ENCODE data around the gene PLD6. TPM values are rescaled to one million over a fixed set of nuclear protein-coding genes. Genes with fewer than 3 reads are reported as not detected.
"Not testable (repeated sequence)": the region's sequence is repeated elsewhere in the genome, so short reads cannot be mapped to it uniquely, and the experiment has no call there.

Gene PLD6
- total RNA-seq, 1 donor from 2014 or later = 3.5 TPM

DNA sequence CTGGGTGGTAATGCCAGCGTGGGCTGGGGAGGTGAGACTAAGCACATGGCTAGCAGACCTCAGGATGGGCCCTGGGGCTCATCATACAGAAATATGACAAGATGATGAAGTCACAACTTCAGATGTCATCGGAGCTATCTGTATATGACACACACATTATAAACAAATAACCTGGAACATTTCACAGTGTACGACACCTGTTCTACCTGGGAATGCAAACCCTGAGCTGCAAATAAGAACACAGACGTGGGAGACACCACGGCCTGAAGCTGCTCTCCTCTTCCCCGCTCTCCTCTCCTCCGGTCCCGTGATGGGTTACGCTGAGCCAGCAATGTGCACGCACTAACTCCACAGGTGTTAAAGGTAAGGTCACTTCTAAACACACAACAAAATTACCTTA lies 4.9 kb downstream of the PLD6 start:
- no peak for DNase-seq (ENCODE audit: low read depth)

DNA sequence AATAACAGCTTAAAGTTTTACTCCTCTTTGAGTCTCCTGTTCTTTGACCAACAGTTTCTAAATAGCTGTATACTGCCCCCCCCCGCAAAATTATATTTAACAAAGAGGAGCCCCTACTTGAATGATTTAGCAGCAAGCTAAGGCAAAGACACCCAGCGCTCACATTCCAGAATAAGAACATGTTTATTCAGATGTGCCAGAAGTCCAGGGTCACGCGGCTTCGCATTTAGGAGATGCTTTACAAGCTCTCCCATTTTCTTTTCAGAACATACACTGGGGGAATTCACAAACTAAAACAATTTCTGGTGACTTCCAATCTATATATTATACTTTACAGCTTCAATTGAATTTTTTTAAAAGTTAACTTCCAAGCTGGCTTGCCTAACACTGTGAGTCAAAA lies 5.3 kb downstream of the PLD6 start:
- no peak for DNase-seq (ENCODE audit: low read depth)

DNA sequence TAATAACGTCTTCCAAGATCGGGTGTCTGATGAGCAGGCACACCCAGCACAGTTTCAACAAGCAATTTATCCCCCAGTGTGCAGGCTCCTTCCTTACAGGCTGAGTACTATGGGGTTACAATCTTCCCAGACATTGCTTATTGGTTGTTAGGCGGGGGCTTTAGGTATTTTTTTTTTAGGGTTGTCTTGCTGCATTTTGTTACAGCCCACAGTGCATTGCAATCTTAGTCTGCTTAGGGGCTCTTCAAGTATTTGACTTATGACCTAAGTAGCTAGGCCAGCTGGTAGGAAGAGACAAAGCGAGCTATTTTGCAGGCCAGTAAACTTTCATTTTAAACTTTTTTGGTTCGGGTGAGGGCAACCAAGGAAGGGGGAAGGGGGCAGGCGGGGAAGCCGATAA lies 5.8 kb downstream of the PLD6 start:
- DNase-seq (ENCODE audit: low read depth) = no peak

DNA sequence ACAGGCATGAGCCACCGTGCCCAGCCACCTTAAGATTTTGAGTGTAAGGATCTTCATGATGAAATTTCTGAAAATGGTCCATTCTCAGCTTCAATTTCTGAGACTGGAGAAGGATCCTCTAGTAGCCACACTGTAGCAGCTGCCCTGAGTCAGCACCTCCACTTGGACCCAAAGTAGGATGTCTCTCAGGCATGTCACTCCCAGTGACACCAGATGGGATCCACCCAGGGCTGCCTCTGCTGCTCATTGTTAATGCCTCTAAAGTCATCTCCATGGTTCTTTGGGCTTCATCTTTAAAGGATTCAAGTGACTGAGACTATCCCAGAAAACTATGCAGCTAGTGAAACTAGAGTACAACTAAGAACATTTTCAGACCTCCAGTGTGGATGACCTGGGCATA lies 7.9 kb downstream of the PLD6 start:
- DNase-seq (ENCODE audit: low read depth) = no peak

DNA sequence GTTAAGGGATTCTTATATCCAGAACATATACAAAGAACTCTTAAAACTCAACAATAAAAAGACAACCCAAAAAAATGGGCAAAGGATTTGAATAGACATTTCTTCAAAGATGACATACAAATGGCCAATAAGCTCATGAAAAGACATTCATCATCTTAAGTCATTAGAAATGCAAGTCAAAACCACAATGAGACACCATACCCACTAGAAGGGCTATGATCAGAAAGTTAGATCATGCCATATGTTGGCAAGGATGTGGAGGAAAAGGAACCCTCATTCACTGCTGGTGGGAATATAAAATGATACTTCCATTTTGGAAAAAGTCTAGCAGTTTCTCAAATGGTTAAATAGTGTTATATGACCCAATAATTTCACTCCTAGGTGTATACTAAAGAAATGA lies 9.4 kb downstream of the PLD6 start:
- DNase-seq (ENCODE audit: low read depth) = no peak

DNA sequence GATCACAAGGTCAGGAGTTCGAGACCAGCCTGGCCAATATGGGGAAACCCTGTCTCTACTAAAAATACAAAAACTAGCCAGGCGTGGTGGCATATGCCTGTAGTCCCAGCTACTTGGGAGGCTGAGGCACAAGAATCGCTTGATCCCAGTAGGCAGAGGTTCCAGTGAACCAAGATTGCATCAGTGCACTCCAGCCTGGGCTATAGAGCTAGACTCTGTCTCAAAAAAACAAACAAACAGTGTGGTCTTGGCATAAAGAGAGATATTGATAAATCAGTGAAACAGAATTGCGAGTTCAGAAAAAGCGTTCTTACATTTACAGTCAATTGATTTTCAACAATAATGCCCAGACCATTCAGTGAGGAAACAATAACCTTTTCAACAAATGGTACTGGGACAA lies 10.7 kb downstream of the PLD6 start:
- not testable (repeated sequence) for DNase-seq (ENCODE audit: low read depth)

DNA sequence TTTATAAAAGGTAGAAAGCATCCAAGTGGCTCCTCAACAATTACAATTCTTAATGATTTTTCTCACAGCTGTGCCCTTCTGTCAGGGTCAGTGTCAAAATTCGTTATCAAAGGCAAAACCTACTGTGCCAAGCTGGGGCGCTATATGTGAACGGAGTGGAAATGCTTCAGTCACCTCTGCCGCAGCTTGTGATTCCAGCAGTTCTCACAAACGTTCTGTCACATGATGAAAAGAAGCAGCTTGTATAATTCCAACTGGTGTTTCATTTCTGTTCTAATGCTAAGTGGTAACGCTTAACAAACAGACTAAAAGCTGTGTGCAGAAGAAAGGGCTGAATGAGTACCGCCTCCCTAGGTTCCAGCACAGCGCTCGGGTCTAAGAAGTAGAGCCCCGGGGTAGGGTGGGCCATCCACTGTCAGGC lies 14.2 kb downstream of the PLD6 start:
- DNase-seq (ENCODE audit: low read depth) = no peak

DNA sequence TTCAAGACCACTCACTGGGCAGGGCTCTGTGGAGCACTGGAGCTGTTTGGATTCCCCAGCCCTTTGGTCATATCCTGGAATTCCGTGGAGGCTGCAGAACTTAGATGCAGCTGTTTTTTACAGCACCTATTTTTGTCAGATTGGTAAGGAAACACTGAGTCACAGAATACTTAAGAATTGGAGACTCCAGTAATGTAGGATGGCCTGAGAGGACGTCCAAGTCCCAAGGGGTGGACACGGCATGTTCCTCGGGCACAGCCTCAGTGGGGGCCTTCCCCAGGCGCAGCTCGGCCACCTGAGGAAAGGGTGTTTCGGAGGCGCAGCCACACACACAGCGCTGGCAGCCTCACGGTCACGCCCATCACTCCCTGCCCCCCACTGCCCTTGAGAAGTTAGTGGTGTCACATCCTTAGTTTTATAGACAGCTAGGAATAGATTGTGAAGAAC lies 14.8 kb downstream of the PLD6 start:
- peak; percentile 47 for DNase-seq (ENCODE audit: low read depth)

DNA sequence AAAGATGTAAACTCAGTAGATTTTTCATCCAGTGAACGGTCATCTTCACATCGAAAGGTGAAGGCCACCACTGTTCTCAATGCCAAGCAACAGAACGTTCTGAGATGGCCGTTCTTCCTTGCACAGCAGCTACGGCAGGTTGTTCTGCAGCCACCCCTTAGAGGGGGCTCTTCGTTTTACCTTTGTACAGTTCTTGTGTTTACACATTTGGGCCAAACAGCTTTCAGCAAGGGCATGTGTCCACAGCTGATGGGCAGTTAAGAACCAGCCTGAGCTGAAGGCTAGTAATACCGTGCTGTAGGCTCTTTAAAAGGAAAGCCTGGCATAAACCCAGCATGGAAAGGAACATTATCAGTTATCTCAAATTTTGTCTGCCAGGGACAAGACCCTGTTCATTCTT lies 15.9 kb downstream of the PLD6 start:
- DNase-seq (ENCODE audit: low read depth) = no peak

DNA sequence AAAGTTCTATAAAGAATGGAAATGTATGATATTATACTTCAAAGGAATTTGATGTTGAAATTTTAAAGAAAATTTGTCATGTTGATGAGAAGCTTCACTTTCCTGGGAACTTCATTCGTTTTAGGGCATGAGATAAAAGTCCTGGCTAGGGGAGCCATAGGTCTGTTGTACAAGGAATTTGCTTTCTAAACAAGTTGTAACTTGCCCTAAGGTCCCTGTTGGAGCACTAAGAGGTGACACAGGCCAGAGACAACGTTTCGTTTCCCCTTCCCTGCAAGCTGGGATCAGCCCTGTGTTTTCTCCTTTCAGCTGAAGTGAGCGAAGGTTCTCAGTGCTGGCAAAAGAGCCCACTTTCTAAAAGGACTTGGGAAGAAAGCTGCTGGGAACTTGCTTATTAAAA lies 16.6 kb downstream of the PLD6 start:
- no peak for DNase-seq (ENCODE audit: low read depth)

DNA sequence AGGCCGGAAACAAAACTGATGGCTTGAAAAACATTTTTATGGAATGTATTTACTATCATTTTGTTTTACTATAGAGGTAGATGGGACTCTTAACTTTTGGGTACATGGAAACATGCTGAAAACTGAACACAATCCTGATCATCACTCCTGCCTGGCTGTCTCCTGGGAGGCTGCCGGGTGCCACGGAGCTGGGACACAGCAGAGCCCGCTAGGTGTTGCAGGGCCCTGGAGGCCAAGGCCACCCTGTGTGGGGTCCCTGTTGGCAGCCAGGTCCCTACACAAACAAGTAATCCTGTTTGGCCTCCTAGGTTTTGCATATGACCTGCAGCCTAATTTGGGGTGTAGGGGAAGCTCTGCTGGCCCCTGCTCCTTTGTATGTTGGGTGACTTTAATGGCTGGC lies 17.5 kb downstream of the PLD6 start:
- DNase-seq (ENCODE audit: low read depth) = no peak

DNA sequence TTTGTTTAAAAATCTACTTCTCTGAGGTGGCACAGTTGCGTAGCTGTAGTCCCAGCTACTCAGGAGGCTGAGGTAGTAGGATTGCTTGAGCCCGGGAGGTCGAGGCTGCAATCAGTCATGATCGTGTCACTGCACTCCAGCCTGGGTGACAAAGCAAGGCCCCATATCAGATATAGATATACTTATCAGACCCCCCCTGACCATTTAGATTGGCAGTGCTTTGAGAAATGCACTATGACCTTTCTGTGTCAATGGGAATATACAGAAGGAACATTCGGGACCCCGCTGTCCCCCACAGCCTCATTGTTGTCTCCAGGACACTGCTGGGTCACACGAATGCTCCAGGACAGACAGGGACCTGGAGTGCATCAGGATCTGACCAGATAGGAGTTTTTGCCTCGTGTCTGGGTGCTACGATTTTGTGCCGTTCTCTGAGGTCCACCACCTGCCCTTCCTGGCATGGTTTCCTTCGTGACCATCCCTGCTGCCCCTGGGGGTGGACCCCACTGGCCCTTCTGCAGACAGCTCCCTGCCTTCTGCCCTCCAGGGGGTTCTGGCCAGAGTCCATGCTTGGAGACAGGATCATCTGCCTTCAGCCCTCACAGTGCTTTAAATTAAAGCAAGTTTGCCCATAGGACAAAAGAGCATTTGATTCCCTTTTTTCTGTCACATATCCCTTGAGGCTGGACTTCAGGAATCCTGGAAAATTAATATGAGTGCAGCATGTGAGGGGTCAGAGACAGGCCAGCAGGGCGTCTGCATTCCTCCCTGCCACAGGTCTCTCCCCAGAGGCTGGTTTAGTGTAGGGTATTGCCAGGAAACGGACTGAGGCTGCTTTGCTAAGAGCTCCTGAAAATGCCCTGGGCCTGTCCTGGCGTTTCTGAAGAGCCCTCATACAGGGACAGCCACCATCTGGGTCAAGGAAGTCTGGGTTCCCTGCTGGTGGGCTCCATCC lies 19.3 kb downstream of the PLD6 start:
- DNase-seq (ENCODE audit: low read depth) = no peak

DNA sequence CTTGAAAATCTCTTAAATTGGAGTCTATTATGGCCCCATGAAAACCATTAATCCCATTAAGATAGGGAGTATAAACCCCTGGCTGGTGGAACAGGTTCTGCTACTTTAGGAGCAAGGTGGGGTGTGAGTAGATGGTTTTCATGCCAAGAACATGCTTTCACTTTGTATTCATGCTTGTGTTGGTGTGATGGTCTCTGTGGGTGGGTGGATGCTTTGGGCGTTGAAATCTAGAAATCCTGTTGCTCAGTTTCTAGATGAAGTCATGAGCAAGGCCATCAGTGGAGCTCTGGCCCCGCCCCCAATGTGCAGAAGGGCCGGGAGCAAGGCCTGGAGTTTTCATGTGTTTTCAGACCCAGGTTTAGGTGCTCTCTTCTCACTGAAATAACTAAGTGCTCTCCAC lies 20.1 kb downstream of the PLD6 start:
- no peak for DNase-seq (ENCODE audit: low read depth)

DNA sequence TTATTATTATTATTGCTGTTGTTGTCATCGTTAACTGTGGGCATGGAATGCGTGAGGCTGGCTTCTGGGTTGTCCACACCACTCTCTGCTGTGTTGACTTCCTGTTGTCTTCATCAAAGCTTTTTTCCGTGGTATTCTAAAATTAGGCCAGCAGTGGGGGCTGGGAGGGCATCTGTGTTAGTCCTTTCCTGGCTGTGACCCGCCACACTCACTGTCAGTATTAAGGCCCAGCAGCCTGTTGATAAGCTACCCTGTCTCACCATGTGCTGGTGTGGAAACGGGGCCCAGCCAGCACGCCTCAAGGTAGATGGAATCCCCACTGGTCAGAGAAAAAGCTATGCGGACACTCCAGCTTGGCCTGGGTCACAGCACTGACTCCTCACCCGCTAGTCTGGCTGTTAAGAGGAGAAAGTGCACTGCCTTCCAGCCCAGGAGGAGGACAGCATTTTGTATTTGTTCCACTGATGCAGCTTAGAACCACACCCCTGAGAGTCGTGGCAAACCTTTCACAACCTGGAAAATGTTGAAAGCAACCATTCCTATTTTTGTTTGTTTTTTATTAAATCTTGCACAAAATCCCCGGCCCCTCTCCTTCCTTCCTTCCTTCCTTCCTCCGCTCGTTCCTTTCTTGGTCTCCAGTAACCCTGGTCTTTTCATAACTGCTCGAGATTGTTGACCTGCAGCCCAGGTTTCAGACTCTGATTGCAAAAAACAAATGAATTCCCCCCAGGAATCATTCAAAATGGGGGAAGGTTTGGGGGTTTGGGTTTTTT lies 21.0 kb downstream of the PLD6 start:
- DNase-seq (ENCODE audit: low read depth) = not testable (repeated sequence)

DNA sequence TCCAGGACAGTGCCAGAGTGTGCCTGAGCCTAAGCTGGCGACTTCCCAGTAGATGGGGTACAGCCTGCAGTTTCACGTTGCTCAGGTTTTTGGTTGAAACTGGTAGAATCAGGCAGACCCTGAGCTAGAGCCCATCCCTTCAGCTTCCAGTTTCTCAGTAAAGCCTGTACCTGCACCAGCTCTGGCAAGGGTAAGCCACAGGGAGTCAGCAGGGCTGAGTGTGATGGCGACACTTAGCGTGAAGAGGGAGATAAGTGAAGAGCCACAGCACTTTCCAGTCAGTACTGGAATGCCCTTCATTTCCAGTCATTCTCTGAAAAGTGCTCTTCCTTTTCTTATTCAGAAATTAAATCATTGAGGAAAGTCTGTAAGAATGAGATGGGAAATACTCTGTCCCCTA lies 22.4 kb downstream of the PLD6 start:
- no peak for DNase-seq (ENCODE audit: low read depth)

DNA sequence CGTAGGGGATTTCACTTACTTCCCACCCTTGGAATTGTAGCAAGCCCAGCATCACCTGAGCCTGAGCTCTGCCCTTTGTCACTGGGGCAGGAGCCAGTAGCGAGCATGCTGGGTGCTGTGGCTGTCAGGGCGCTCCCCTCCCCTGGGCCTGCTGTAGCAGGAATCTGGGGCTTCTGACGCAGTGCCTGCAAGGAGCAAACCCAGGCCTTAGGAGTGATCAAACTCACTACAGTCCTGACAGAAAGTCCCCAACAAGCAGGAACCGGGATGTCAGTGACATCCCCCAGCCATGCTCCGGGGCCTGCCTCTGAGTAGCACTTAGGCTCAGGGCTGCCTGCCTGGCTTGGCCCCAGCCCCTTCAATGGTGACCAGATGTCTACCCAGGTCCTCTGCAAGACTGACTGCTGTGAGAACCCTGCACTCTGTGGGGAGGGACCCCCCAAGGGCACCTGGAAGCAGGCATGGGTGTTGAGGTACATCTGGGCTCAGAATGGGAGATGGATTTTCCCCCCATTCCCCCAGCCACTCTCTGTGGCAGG lies 23.5 kb downstream of the PLD6 start:
- DNase-seq (ENCODE audit: low read depth) = no peak

DNA sequence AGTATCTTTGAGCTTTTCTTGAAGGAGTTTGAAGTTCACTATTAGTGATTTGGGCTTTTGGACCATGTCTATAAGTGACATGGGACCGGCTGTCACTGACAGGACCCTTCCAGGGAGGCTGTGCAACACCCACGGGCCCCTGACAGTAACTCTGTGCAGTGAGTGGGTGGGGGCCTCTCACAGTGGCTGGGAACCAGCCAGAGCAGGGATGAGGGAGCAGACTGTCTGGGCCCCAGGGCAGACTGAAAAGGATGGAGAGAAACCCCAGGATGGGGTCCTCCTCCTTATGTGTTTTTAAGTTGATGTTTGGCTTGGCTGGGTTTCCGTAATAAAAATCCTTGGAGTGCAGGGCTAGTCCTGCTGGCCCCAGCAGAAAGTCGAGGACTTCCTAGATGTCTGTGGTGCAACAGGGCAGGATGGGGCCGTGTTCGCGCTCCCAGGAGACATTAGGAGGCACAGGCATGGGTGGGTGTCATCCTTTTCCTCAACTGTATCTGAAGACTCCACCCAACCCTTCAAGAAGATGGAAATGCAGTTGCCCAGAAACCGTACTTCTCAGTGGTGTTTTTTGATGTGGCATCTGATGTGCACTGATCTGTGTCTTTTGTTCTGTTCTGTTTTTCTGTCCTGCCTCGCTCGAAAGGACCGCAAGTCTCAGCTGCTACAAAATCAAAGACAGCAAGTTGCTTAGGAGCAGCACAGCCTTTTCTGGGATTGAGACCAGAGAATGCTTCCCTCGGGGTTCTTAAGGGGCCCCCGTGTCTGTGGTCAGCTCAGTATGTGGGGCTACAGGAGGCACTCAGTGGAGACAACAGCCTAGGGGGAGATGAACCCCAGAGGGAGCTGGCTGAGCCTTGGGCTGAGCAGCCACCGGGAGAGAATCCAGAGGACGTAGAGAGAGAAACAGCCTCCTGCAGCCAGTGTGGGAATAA lies 24.2 kb downstream of the PLD6 start:
- DNase-seq (ENCODE audit: low read depth) = no peak

DNA sequence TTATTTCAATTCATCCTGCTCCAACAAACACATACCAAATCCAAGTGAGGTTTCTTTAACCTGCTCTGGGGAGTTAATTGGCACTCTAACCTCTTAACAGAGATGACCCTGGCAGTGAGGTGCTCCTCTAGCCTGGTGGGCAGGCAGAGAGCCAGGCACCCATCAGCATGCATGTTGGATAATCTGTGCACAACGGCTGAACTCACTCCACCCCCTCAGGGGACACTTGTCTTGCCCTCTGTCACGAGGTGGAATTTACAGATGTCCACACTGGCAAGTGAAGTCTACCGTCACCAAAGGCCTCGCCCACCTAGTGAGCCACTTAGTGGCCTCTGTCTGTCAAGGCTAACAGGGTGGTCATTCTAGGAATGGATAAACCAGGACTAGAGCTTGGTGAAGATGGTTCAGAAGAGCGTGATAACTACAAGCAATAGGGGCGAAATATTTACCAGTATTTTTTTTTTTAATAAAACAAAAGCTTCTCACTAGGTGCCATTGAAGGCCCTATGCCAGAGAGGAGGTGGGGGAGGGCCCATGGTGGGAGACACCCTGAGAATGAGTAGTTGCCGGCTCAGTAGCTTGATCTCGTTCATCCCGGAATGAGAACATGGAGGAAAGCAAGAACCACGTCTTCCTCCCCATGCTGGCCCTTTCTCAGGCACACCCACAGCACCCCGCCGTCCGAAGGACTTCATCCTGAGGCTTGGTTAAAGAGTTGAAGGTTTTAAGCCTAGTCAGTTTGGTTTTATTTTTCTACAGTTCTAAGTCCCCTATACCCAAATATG lies 25.2 kb downstream of the PLD6 start:
- DNase-seq (ENCODE audit: low read depth) = no peak

DNA sequence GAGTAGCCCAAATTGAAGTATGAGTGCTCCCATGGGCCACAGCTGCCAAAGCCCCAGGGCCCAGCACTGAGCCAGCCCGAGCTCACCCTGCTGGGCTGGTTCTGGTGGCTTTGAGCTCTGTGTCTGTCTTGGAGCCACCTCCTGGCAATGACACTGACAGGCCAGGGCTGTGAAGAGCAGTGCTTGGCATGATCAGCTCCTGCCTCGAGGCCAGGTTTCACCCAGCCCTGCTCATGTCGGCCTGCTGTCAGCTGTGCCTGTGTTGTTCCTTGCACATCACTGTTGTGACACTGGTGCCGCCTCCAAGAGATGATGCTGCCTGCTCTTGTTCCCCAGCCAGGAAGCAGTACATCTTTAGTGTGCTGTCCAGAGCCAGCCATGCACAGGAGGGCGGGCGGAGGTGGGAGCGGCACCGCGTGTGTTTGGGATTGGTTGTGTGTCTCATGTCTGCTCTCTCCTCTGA lies 26.0 kb downstream of the PLD6 start:
- DNase-seq (ENCODE audit: low read depth) = no peak

DNA sequence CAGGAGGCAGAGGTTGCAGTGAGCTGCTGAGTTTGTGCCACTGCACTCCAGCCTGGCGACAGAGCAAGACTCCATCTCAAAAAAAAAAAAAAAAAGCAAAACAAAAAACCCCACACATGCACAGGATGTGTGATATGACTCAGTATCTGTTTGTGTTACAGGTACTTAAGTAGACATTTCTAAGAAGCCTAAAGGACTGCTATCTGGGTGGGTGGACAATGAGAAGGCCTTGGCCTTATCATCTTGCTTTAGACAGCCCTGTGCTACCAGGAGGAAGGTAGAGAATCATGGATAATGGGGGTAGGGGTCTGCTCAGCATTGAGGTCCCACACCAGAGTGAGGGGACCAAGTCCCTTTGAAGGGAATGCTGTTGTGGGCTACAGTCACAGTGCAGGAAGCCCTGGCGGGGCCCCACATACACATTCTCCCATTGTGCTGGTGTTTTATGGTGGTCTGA lies 26.7 kb downstream of the PLD6 start:
- no peak for DNase-seq (ENCODE audit: low read depth)

DNA sequence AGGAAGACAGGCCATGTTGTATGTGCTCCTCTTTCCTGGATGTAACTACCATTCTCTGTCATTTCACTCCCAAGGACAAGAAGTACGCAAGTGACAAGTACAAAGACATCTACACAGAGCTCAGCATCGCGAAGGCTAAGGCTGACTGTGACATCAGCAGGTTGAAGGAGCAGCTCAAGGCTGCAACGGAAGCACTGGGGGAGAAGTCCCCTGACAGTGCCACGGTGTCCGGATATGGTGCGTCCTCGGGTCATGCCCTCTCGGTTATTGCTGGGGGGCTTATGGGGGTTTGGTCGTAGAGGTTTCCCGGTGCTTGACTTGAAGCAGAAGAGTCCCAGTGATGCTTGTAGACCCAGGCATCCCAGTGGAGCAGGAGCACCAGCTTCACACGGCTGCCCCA lies 29.0 kb downstream of the PLD6 start:
- no peak for DNase-seq (ENCODE audit: low read depth)

Measured in renal cortical epithelial cell (primary cell).